BJ (cell line): ENCODE results near the gene GJB5. TPM values are rescaled to one million over a fixed set of nuclear protein-coding genes. Genes with fewer than 3 reads are reported as not detected.

Experiments used
- CTCF ChIA-PET: fragments of 350-600 bp; formaldehyde crosslinking; extraction: SDS; loops from one replicate; lab custom pipeline; 2021; ENCODE audit warnings: antibody characterized with exemption, inconsistent platforms; lab: Yijun Ruan, JAX
- POLR2A ChIA-PET: fragments of 300-600 bp; sonication (Branson Sonifier 250); formaldehyde crosslinking; extraction: SDS; loops from one replicate; lab custom pipeline; 2021; ENCODE audit warnings: antibody characterized with exemption; lab: Charles Lee
- DNase-seq: peaks from one replicate; pipeline ENCODE4 v3.0.0-alpha.2; 2011; ENCODE audit warnings: low read depth
- H3K27me3 ChIP-seq: 2 replicates; pipeline ENCODE4 v1.6.0; 2011; ENCODE audit warnings: low read length; ENCODE audit not compliant: control insufficient read depth, insufficient read depth
- H3K36me3 ChIP-seq: 2 replicates; pipeline ENCODE4 v1.5.1; 2011; ENCODE audit warnings: low read length; ENCODE audit not compliant: control insufficient read depth, insufficient read depth
- H3K4me3 ChIP-seq: 2 replicates; pipeline ENCODE4 v1.5.1; 2011; ENCODE audit warnings: low read depth, mild to moderate bottlenecking, control low read depth, low read length
- polyA plus RNA-seq: library from polyadenylated mRNA; depleted of rRNA; stranded (reverse); fragments of >200 nt; gene quantifications from 2 replicates; pipeline ENCODE4 v1.2.3, GENCODE V29; 2011
- TF ChIP-seq, protein P1 (sequence below): IDR thresholded peaks from 2 replicates; pipeline ENCODE4 v1.5.1; 2011; ENCODE audit warnings: low read depth, mild to moderate bottlenecking, control low read depth, inconsistent platforms, low read length, moderate library complexity; ENCODE audit not compliant: insufficient read depth

GJB5 gene
- polyA plus RNA-seq, 1 experiment, result not detected

DNA sequence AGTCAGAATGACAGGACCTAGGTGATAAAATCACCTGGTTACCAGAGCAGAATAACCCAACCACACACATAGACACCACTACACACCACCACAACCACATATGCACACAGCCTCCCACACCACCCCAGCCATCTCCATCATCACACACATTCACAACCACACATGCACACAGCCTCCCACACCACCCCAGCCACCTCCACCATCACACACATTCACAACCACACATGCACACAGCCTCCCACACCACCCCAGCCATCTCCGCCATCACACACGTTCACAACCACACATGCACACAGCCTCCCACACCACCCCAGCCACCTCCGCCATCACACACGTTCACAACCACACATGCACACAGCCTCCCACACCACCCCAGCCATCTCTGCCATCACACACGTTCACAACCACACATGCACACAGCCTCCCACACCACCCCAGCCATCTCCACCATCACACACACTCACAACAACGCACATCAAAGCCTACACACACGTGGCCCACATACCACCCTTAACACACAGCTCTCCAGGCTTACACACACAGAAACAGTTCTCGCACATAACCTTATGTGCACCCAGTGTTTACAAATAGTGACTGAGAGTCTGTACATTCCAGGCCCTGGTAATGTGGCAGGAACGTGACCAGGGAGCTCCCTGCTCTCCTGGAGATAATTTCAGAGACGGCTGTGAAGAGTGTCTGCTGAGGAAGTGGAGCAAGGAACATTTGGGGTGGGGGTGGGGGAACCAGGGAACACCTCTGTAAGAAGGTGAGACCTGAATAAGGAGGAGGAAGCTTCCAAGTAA is 22.9 kb downstream of the GJB5 start:
- POLR2A ChIA-PET, result no interaction called here
- CTCF ChIA-PET, result interaction anchor here (1.1 to 1.6 kb wide), 3 partner anchors 9 to 75 kb away, joined by 3 to 6 read pairs (median 3); no protein-coding TSS in a partner anchor

DNA sequence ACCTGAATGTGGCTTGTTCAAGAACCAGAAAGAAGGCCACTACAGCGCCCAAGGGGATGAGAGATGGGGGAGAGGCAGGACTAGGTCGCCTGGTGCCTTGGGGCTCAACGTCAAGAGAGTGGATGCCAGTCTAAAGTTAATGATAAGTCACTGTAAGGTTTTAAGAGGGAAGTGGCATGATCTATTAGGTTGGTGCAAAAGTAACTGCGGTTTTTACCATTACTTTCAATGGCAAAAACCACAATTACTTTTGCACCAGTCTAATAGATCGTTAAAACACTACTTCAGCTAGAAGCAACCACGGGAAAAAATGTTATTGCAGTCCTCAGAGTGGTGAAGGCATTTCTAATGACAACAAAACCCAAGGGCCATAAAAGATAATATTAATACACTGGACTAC is 23.5 kb downstream of the GJB5 start:
- Histone ChIP-seq H3K4me3 (no peak overlapping the region), H3K36me3 (no peaks in the 10 kb centered on the region), H3K27me3 (peaks cover 16% of the 10 kb centered on the region)
- DNase-seq, result no peak
- ChIA-PET CTCF (interaction anchor here (1.1 to 2.2 kb wide), 6 partner anchors 8 to 88 kb away, joined by 3 to 7 read pairs (median 6); no protein-coding TSS in a partner anchor), POLR2A (no interaction called here)
- TF ChIP-seq, protein P1, sequence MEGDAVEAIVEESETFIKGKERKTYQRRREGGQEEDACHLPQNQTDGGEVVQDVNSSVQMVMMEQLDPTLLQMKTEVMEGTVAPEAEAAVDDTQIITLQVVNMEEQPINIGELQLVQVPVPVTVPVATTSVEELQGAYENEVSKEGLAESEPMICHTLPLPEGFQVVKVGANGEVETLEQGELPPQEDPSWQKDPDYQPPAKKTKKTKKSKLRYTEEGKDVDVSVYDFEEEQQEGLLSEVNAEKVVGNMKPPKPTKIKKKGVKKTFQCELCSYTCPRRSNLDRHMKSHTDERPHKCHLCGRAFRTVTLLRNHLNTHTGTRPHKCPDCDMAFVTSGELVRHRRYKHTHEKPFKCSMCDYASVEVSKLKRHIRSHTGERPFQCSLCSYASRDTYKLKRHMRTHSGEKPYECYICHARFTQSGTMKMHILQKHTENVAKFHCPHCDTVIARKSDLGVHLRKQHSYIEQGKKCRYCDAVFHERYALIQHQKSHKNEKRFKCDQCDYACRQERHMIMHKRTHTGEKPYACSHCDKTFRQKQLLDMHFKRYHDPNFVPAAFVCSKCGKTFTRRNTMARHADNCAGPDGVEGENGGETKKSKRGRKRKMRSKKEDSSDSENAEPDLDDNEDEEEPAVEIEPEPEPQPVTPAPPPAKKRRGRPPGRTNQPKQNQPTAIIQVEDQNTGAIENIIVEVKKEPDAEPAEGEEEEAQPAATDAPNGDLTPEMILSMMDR, result no peak

More for the DNA sequence above, 22.9 kb downstream of the GJB5 start:
- Histone ChIP-seq H3K27me3 (peaks cover 16% of the 10 kb centered on the region), H3K4me3 (no peak overlapping the region), H3K36me3 (no peaks in the 10 kb centered on the region)
- no peak for DNase-seq
- TF ChIP-seq, protein P1, result no peak

DNA sequence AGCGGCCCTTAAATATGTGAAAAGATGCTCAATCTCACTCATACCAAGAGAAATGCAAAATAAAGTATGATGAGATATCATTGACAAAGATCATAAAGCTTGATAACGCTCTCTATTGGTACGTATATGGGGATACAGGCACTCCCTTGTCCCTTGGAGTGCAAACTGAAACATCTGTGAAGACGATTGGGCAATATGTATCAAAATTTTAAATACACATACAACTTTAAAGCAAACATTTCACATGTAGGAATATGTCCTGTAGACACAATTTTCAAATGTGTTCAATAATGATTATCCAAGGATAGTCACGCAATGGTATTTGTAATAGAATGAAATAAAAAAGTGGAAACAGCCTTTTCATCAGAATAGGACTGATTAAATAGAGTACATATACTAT is 24.2 kb downstream of the GJB5 start:
- CTCF ChIA-PET, result interaction anchor here (1.1 to 2.2 kb wide), 5 partner anchors 7 to 88 kb away, joined by 3 to 7 read pairs (median 6); no protein-coding TSS in a partner anchor
- peaks cover 16% of the 10 kb centered on the region for H3K27me3 ChIP-seq
- POLR2A ChIA-PET, result no interaction called here
- no peak for DNase-seq
- H3K36me3 ChIP-seq, result no peaks in the 10 kb centered on the region
- TF ChIP-seq, protein P1, result no peak
- H3K4me3 ChIP-seq, result no peak overlapping the region

DNA sequence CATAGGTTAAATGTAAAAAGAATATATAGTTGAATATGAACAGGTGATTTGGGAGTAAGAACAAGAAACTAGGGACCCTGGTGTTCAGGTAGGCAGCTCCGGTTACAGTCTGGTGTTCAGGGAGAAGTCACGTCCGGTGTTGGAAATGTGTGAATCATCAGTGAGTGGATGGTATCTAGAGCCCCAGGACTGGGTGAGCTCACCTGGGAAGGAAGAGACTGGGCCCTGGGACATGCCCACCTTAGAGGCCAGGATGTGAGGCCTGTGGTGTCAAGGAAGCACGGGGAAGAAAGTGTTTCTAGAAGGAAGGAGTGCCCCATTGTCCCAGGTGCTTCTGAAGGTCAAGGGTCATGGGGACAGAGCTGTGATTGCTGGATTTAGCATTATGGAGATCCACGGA is 24.7 kb downstream of the GJB5 start:
- POLR2A ChIA-PET, result no interaction called here
- CTCF ChIA-PET, result interaction anchor here (1.4 to 2.2 kb wide), 4 partner anchors 10 to 87 kb away, joined by 3 to 7 read pairs (median 6); no protein-coding TSS in a partner anchor

DNA sequence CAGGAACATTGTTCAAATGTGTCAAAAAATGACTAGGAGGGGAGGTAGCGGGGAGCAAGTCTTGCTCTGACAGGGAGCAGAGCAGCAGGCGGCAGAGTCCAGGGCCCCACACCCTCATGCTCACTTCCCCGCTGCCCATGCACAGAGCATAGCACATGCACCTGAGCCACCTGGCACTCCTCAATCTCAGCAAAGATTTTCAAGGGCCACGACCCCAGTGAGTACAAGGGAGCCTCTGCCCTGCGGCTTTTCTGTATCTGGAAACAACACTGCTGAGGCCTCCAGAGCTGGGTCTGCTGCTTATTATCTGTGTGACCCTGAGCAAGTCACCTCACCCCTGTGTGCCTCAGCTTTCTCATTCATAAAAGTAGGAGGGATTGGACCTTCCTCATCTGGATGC is 25.1 kb downstream of the GJB5 start:
- Histone ChIP-seq H3K4me3 (no peak overlapping the region), H3K36me3 (no peaks in the 10 kb centered on the region), H3K27me3 (peaks cover 16% of the 10 kb centered on the region)
- ChIA-PET POLR2A (no interaction called here), CTCF (interaction anchor here (1.6 to 2.2 kb wide), 3 partner anchors 10 to 87 kb away, joined by 3 to 7 read pairs (median 6); no protein-coding TSS in a partner anchor)
- DNase-seq, result no peak
- TF ChIP-seq, protein P1, result no peak

More for the DNA sequence above, 24.7 kb downstream of the GJB5 start:
- Histone ChIP-seq H3K4me3 (no peak overlapping the region), H3K27me3 (peaks cover 16% of the 10 kb centered on the region), H3K36me3 (no peaks in the 10 kb centered on the region)
- TF ChIP-seq, protein P1, result no peak
- no peak for DNase-seq
